Thyroid gland (tissue), 4 donors: Measurements from ENCODE around the gene MAEA. TPM values are rescaled to one million over a fixed set of nuclear protein-coding genes. Genes with fewer than 3 reads are reported as not detected.

Source experiments
- DNase-seq, 2 donors: peaks; one replicate each; pipeline ENCODE4 v3.0.0-alpha.2; 2019
- H3K27ac ChIP-seq, 3 donors: fragments of 200-600 bp; sonication (generic); 1 replicate in 2 of 3; 2 replicates in 1 of 3; pipeline ENCODE4 v1.5.1; 2016 to 2019; ENCODE audit warnings: mild to moderate bottlenecking in 1 of 3, moderate library complexity in 1 of 3
- H3K27me3 ChIP-seq: fragments of 200-600 bp; sonication (generic); one replicate; pipeline ENCODE4 v1.5.1; 2019
- H3K36me3 ChIP-seq, 2 donors: fragments of 200-600 bp; sonication (generic); one replicate each; pipeline ENCODE4 v1.5.1; 2016 to 2019
- H3K4me1 ChIP-seq, 2 donors: fragments of 200-600 bp; sonication (generic); one replicate each; pipeline ENCODE4 v1.5.1; 2017 to 2019
- H3K4me3 ChIP-seq, 3 donors: fragments of 200-600 bp; sonication (generic); replicated peaks in 1 of 3; 1 replicate in 2 of 3; 2 replicates in 1 of 3; pipeline ENCODE4 v1.5.1; 2016; ENCODE audit warnings: mild to moderate bottlenecking in 1 of 3
- H3K9me3 ChIP-seq: fragments of 200-600 bp; sonication (generic); one replicate; pipeline ENCODE4 v1.5.1; 2017
- CTCF ChIP-seq, 6 experiments: fragments of 200-600 bp in 3 of 6; fragments of 450-650 bp in 3 of 6; sonication (generic) in 3 of 6; IDR thresholded peaks; one replicate each; pipeline ENCODE4 v1.5.1; 2016 to 2019; ENCODE audit warnings: antibody characterized with exemption in 6 of 6, mild to moderate bottlenecking in 2 of 6, inconsistent platforms in 1 of 6, moderate library complexity in 1 of 6
- POLR2A ChIP-seq, 2 donors: fragments of 450-650 bp; IDR thresholded peaks; one replicate each; pipeline ENCODE4 v1.6.1; 2017; ENCODE audit warnings: antibody characterized with exemption in 2 of 2, mild to moderate bottlenecking in 2 of 2, moderate library complexity in 1 of 2
- WGBS, 2 donors: methylation state at CpG; one replicate each; pipeline ENCODE4 v1.1.5; 2017; 5-methylcytosine and 5-hydroxymethylcytosine counted together
- intact Hi-C: fragments of 100-400 bp; cut with DNase I; formaldehyde crosslinking; loops from one replicate; pipeline ENCODE4 v1.15.1; 2023
- total RNA-seq, 4 donors: library from RNA; depleted of rRNA; stranded (reverse); fragments of >200 nt; gene quantifications; one replicate each; pipeline ENCODE4 v1.2.3, GENCODE V29; 2016

The MAEA gene
- total RNA-seq, 4 donors from 2014 or later, result 85.3 to 99.5 (median 87.3) TPM

GRCh38 chr4:1297023-1297395 is 7.3 kb downstream of the MAEA start:
- Histone ChIP-seq H3K4me3 (no peak overlapping the region), H3K27me3 (no peaks in the 10 kb centered on the region), H3K36me3 (peaks cover 0 to 10% of the 10 kb centered on the region in 2 donors), H3K4me1 (peaks cover 12 to 27% of the 10 kb centered on the region in 2 donors), H3K27ac (no peak overlapping the region), H3K9me3 (no peaks in the 10 kb centered on the region)
- WGBS, 2 donors, result 90 to 94% methylated on average over 22 of the region's 22 CpGs
- TF ChIP-seq POLR2A (IDR thresholded peaks at IDR 0.05), result no peak
- TF ChIP-seq CTCF (IDR thresholded peaks at IDR 0.05), result no peak
- intact Hi-C loops, result no loop called here
- DNase-seq, result no peak

GRCh38 chr4:1297456-1298325 is 8.0 kb downstream of the MAEA start:
- TF ChIP-seq POLR2A (IDR thresholded peaks at IDR 0.05) (no peak), CTCF (IDR thresholded peaks at IDR 0.05) (no peak)
- H3K9me3 ChIP-seq, result no peaks in the 10 kb centered on the region
- H3K36me3 ChIP-seq, result peaks cover 0 to 10% of the 10 kb centered on the region in 2 donors
- no peaks in the 10 kb centered on the region for H3K27me3 ChIP-seq
- peaks cover 12 to 23% of the 10 kb centered on the region in 2 donors for H3K4me1 ChIP-seq
- intact Hi-C loops, result no loop called here
- 92 to 95% methylated on average over 32 of the region's 32 CpGs for WGBS, 2 donors
- no peak for DNase-seq
- H3K4me3 ChIP-seq, result no peak overlapping the region
- no peak overlapping the region for H3K27ac ChIP-seq

GRCh38 chr4:1298461-1298860 is 8.8 kb downstream of the MAEA start:
- intact Hi-C loops, result no loop called here
- Histone ChIP-seq H3K4me1 (peaks cover 14 to 22% of the 10 kb centered on the region in 2 donors), H3K36me3 (peaks cover 0 to 10% of the 10 kb centered on the region in 2 donors), H3K27me3 (no peaks in the 10 kb centered on the region), H3K27ac (no peak overlapping the region), H3K4me3 (no peak overlapping the region), H3K9me3 (no peaks in the 10 kb centered on the region)
- no peak for DNase-seq
- WGBS, 2 donors, result 93 to 94% methylated on average over 7 of the region's 7 CpGs
- TF ChIP-seq POLR2A (IDR thresholded peaks at IDR 0.05) (no peak), CTCF (IDR thresholded peaks at IDR 0.05) (no peak)

- WGBS, 2 donors, result 92 to 97% methylated on average over 15 of the region's 15 CpGs
- intact Hi-C loops, result no loop called here
- Histone ChIP-seq H3K4me1 (peaks cover 13 to 17% of the 10 kb centered on the region in 2 donors), H3K27me3 (no peaks in the 10 kb centered on the region), H3K9me3 (no peaks in the 10 kb centered on the region), H3K27ac (no peak overlapping the region), H3K4me3 (no peak overlapping the region), H3K36me3 (peaks cover 0 to 10% of the 10 kb centered on the region in 2 donors)
- no peak for DNase-seq
- no peak for TF ChIP-seq CTCF (IDR thresholded peaks at IDR 0.05)
- no peak for TF ChIP-seq POLR2A (IDR thresholded peaks at IDR 0.05)
These were observed 9.7 kb downstream of the MAEA start for GRCh38 chr4:1299301-1299860.
